B cell (primary cell): Measurements from ENCODE around the gene DIS3L2. TPM values are rescaled to one million over a fixed set of nuclear protein-coding genes. Genes with fewer than 3 reads are reported as not detected.

Source experiments
- ATAC-seq: fragments of 200-7000 bp; cut with Tn5 transposase; one replicate; pipeline ENCODE4 v1.10.0; 2021; ENCODE audit warnings: low read depth, mild to moderate bottlenecking, moderate number of reproducible peaks, moderate library complexity
- CTCF ChIA-PET: fragments of 350-600 bp; sonication (Branson Sonifier 250); formaldehyde crosslinking; loops from one replicate; lab custom pipeline; 2021; ENCODE audit warnings: antibody characterized with exemption, inconsistent platforms; lab: Charles Lee
- POLR2A ChIA-PET: fragments of 350-600 bp; sonication (Branson Sonifier 250); formaldehyde crosslinking; loops from one replicate; lab custom pipeline; 2021; ENCODE audit warnings: antibody characterized with exemption; lab: Charles Lee
- DNase-seq: peaks from one replicate; pipeline ENCODE4 v3.0.0; 2013
- H2AFZ ChIP-seq: 2 replicates; pipeline ENCODE4 v1.6.1; 2012; ENCODE audit warnings: mild to moderate bottlenecking, low read depth, low read length; ENCODE audit not compliant: insufficient read depth, poor library complexity, severe bottlenecking
- H3K27ac ChIP-seq, 2 donors: 1 replicate in 1 of 2; 2 replicates in 1 of 2; pipeline ENCODE4 v1.5.1; 2012 to 2013; ENCODE audit warnings: low read length in 2 of 2, mild to moderate bottlenecking in 2 of 2, moderate library complexity in 1 of 2
- H3K27me3 ChIP-seq, 4 experiments: fragments of 200-600 bp in 1 of 4; sonication (generic) in 1 of 4; replicated peaks in 1 of 4; 1 replicate in 2 of 4; 2 replicates in 2 of 4; pipeline versions ENCODE4 v1.6.1 to v1.7.0; 2013 to 2016; ENCODE audit warnings: low read length in 3 of 4, mild to moderate bottlenecking in 2 of 4, mixed read lengths in 1 of 4, moderate library complexity in 1 of 4; ENCODE audit not compliant: insufficient read depth in 4 of 4, control insufficient read depth in 3 of 4; ENCODE audit errors: control extremely low read depth in 1 of 4
- H3K36me3 ChIP-seq, 2 experiments: replicated peaks in 1 of 2; 1 replicate in 1 of 2; 2 replicates in 1 of 2; pipeline versions ENCODE4 v1.6.1 to v1.7.1; 2013; ENCODE audit warnings: low read length in 1 of 2; ENCODE audit not compliant: insufficient read depth in 2 of 2, control insufficient read depth in 1 of 2; ENCODE audit errors: control extremely low read depth in 1 of 2, extremely low read depth in 1 of 2
- H3K4me1 ChIP-seq, 2 donors: fragments of 200-600 bp in 1 of 2; sonication (generic) in 1 of 2; 1 replicate in 1 of 2; 2 replicates in 1 of 2; pipeline versions ENCODE4 v1.5.1 to v1.6.1; 2013 to 2017; ENCODE audit warnings: low read length in 2 of 2; ENCODE audit not compliant: control insufficient read depth in 2 of 2, insufficient read depth in 2 of 2
- H3K4me2 ChIP-seq: replicated peaks from 2 replicates; pipeline ENCODE3; 2012; ENCODE audit warnings: mild to moderate bottlenecking, low read depth, low read length; ENCODE audit not compliant: poor library complexity, severe bottlenecking
- H3K4me3 ChIP-seq, 5 experiments: fragments of 200-600 bp in 1 of 5; sonication (generic) in 1 of 5; 1 replicate in 3 of 5; 2 replicates in 2 of 5; pipeline versions ENCODE4 v1.5.1 to v1.7.0; 2011 to 2016; ENCODE audit warnings: low read length in 4 of 5, mild to moderate bottlenecking in 4 of 5, low read depth in 2 of 5, control low read depth in 1 of 5, moderate library complexity in 1 of 5; ENCODE audit not compliant: insufficient read depth in 1 of 5; ENCODE audit errors: control extremely low read depth in 1 of 5, extremely low read depth in 1 of 5
- H3K79me2 ChIP-seq: fragments of 200-600 bp; sonication (generic); one replicate; pipeline ENCODE4 v1.6.0; 2016; ENCODE audit warnings: low read length; ENCODE audit not compliant: control insufficient read depth, insufficient read depth
- H3K9ac ChIP-seq: fragments of 200-600 bp; sonication (generic); 2 replicates; pipeline ENCODE4 v1.6.1; 2017; ENCODE audit warnings: mild to moderate bottlenecking, low read length, moderate library complexity
- H3K9me3 ChIP-seq, 3 donors: one replicate each; pipeline versions ENCODE4 v1.6.1 to v1.7.1; 2013; ENCODE audit warnings: low read length in 2 of 3; ENCODE audit not compliant: control insufficient read depth in 2 of 3, insufficient read depth in 1 of 3; ENCODE audit errors: control extremely low read depth in 1 of 3
- H4K20me1 ChIP-seq: 2 replicates; pipeline ENCODE4 v1.6.0; 2012; ENCODE audit warnings: mild to moderate bottlenecking, low read length; ENCODE audit not compliant: insufficient read depth, control insufficient read depth, poor library complexity, severe bottlenecking
- H3K27ac Mint-ChIP-seq: one replicate; pipeline ENCODE4 v1.8.0; 2021; ENCODE audit warnings: mixed read lengths
- H3K27me3 Mint-ChIP-seq: one replicate; pipeline ENCODE4 v1.8.0; 2021; ENCODE audit warnings: mixed read lengths
- H3K4me1 Mint-ChIP-seq: one replicate; pipeline ENCODE4 v1.8.0; 2021; ENCODE audit warnings: mixed read lengths
- H3K4me3 Mint-ChIP-seq: one replicate; pipeline ENCODE4 v1.8.0; 2021; ENCODE audit warnings: mixed read lengths
- H3K9me3 Mint-ChIP-seq: one replicate; pipeline ENCODE4 v1.8.0; 2022; ENCODE audit warnings: mixed read lengths; ENCODE audit not compliant: insufficient read depth
- EZH2 ChIP-seq: IDR thresholded peaks from 2 replicates; pipeline ENCODE4 v1.6.1; 2012; ENCODE audit warnings: borderline replicate concordance, low read depth, mild to moderate bottlenecking, moderate library complexity, low read length; ENCODE audit not compliant: insufficient read depth, poor library complexity, severe bottlenecking
- WGBS: methylation state at CpG from one replicate; pipeline ENCODE4 v1.1.5; 2013; ENCODE audit warnings: missing lambda C conversion rate; ENCODE audit not compliant: insufficient coverage; 5-methylcytosine and 5-hydroxymethylcytosine counted together
- intact Hi-C: fragments of 100-400 bp; cut with micrococcal nuclease; formaldehyde crosslinking; loops from one replicate; pipeline ENCODE4 v1.10.0; 2022
- polyA plus RNA-seq: library from polyadenylated mRNA; depleted of rRNA; stranded (reverse); fragments of >200 nt; gene quantifications from 2 replicates; pipeline ENCODE4 v1.2.3, GENCODE V29; 2012
- total RNA-seq, 2 donors: library from RNA; stranded (reverse); fragments of 120-200 nt in 1 of 2; gene quantifications; 1 replicate in 1 of 2; 2 replicates in 1 of 2; pipeline versions ENCODE4 v1.2.3 to v1.2.4, GENCODE V29; 2013 to 2022
- TF ChIP-seq, protein P1 (sequence below): fragments of 200-600 bp; IDR thresholded peaks from one replicate; pipeline ENCODE4 v1.8.0; 2022; ENCODE audit warnings: antibody characterized with exemption, mild to moderate bottlenecking

DIS3L2 gene
- total and polyA plus RNA-seq, 2 donors (not counting 1 experiment from before 2014, with no cell fraction given) = 34.5 to 70.1 TPM

DNA sequence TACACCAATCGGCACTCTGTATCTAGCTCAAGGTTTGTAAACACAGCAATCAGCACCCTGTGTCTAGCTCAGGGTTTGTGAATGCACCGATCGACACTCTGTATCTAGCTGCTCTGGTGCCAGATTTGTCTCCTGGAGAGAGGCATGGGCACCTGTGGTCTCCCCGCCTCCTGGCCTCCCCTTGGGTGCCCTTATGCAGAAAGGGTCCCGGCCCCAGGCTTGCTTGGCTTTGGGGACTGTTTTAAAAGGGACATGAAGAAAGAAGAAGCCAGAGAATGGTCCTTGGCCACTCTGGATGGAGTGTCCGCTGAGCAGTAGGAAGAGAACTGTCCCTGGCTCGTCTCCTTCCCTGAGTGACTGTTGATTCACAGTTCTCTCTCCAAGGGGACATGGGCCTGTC is 405.5 kb downstream of the DIS3L2 start:
- intact Hi-C loops = no loop called here
- TF ChIP-seq EZH2 = no peak
- TF ChIP-seq, protein P1, sequence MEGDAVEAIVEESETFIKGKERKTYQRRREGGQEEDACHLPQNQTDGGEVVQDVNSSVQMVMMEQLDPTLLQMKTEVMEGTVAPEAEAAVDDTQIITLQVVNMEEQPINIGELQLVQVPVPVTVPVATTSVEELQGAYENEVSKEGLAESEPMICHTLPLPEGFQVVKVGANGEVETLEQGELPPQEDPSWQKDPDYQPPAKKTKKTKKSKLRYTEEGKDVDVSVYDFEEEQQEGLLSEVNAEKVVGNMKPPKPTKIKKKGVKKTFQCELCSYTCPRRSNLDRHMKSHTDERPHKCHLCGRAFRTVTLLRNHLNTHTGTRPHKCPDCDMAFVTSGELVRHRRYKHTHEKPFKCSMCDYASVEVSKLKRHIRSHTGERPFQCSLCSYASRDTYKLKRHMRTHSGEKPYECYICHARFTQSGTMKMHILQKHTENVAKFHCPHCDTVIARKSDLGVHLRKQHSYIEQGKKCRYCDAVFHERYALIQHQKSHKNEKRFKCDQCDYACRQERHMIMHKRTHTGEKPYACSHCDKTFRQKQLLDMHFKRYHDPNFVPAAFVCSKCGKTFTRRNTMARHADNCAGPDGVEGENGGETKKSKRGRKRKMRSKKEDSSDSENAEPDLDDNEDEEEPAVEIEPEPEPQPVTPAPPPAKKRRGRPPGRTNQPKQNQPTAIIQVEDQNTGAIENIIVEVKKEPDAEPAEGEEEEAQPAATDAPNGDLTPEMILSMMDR = no peak
- Histone ChIP-seq H2AFZ (no peak overlapping the region), H3K4me2 (no peak overlapping the region), H3K9me3 (peaks cover 0 to 11% (median 0%) of the 10 kb centered on the region in 3 donors), H3K4me3 (no peak overlapping the region), H3K27ac (no peak overlapping the region), H3K27me3 (peaks cover 0 to 2% (median 0%) of the 10 kb centered on the region in 4 experiments), H3K36me3 (no peaks in the 10 kb centered on the region), H4K20me1 (no peaks in the 10 kb centered on the region), H3K79me2 (no peaks in the 10 kb centered on the region), H3K4me1 (peaks cover 10 to 17% of the 10 kb centered on the region in 2 donors), H3K9ac (no peak overlapping the region)
- Mint-ChIP-seq H3K27ac (no peak overlapping the region), H3K9me3 (no peaks in the 10 kb centered on the region), H3K4me3 (no peak overlapping the region), H3K4me1 (peaks cover 16% of the 10 kb centered on the region), H3K27me3 (peaks cover 3% of the 10 kb centered on the region)
- no peak for ATAC-seq
- ChIA-PET CTCF (no interaction called here), POLR2A (no interaction called here)
- WGBS = 80% methylated on average over 6 of the region's 7 CpGs
- no peak for DNase-seq

DNA sequence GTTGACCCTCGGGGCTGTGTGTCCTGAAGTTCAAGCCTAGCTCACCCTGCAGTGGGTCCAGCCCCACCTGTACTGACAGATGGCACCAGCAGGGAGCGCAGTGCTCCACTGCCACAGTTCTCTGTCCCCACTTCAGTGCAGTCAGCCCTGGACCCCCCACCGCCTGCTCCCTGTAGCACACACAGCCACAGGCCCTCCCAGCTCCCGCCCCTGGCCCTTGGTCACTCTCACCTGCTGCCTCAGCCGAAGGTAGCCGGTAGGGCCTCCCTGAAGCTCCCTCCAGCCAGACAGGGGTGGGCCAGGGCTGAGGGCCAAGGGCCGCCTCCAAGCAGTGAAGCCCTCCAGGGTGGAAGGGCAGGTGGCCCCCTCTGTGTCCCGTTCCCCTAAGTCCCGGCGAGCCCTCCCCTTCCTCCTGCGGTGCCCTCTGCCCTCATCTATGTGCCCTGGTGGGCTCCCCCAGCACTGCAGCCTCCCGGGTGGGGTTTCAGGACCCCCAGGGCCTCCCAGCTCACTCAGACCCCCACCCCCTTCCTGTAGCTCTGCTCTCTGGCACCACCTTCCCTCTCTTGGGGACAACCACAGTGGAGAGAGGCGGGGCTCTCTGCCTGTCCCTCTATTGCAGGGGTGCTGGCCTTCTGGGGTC is 406.2 kb downstream of the DIS3L2 start:
- ChIA-PET CTCF (no interaction called here), POLR2A (no interaction called here)
- 83% methylated on average over 13 of the region's 13 CpGs for WGBS
- peaks cover 10 to 17% of the 10 kb centered on the region in 2 donors for H3K4me1 ChIP-seq
- H3K27me3 Mint-ChIP-seq = peaks cover 3% of the 10 kb centered on the region
- no peaks in the 10 kb centered on the region for H3K36me3 ChIP-seq
- intact Hi-C loops = no loop called here
- H3K9ac ChIP-seq = no peak overlapping the region
- H3K4me2 ChIP-seq = no peak overlapping the region
- no peak overlapping the region for H3K4me3 Mint-ChIP-seq
- no peaks in the 10 kb centered on the region for H4K20me1 ChIP-seq
- ATAC-seq (no peak), DNase-seq (no peak)
- no peak for TF ChIP-seq EZH2
- TF ChIP-seq, protein P1 = no peak
- no peak overlapping the region for H2AFZ ChIP-seq
- H3K9me3 Mint-ChIP-seq = no peaks in the 10 kb centered on the region
- no peak overlapping the region for H3K27ac Mint-ChIP-seq
- H3K4me3 ChIP-seq = no peak overlapping the region
- H3K9me3 ChIP-seq = peaks cover 0 to 4% (median 0%) of the 10 kb centered on the region in 3 donors
- no peaks in the 10 kb centered on the region for H3K79me2 ChIP-seq
- peaks cover 0 to 2% (median 0%) of the 10 kb centered on the region in 4 experiments for H3K27me3 ChIP-seq
- peaks cover 16% of the 10 kb centered on the region for H3K4me1 Mint-ChIP-seq
- no peak overlapping the region for H3K27ac ChIP-seq
